T-helper 1 cell treated with Interleukin-12 subunit alpha and Interleukin-12 subunit beta and Interleukin-4 antibody, amounts not matched to agents 30 μg/mL and 1 μg/mL, for 36 hours (primary cell): Measurements from ENCODE around the gene CCDC8.

ENCODE experiments used
- H3K27ac Mint-ChIP-seq: one replicate; pipeline ENCODE4 v1.8.0; 2021; ENCODE audit warnings: mild to moderate bottlenecking, mixed read lengths
- H3K27me3 Mint-ChIP-seq: one replicate; pipeline ENCODE4 v1.8.0; 2021; ENCODE audit warnings: low read depth, mixed read lengths
- H3K36me3 Mint-ChIP-seq: one replicate; pipeline ENCODE4 v1.8.0; 2021; ENCODE audit warnings: low read depth, mixed read lengths
- H3K4me1 Mint-ChIP-seq: one replicate; pipeline ENCODE4 v1.8.0; 2021; ENCODE audit warnings: low read depth, mixed read lengths
- H3K4me3 Mint-ChIP-seq: one replicate; pipeline ENCODE4 v1.8.0; 2021; ENCODE audit warnings: mild to moderate bottlenecking, moderate library complexity, mixed read lengths
- H3K9me3 Mint-ChIP-seq: one replicate; pipeline ENCODE4 v1.8.0; 2021; ENCODE audit warnings: mixed read lengths

Gene CCDC8

GRCh38 chr19:46372901-46373490, 40.4 kb downstream of the CCDC8 start:
- no peak overlapping the region for H3K4me3 Mint-ChIP-seq
- H3K4me1 Mint-ChIP-seq = peaks cover 15% of the 10 kb centered on the region
- peaks cover 19% of the 10 kb centered on the region for H3K36me3 Mint-ChIP-seq
- H3K9me3 Mint-ChIP-seq = no peaks in the 10 kb centered on the region
- H3K27ac Mint-ChIP-seq = no peak overlapping the region
- H3K27me3 Mint-ChIP-seq = no peaks in the 10 kb centered on the region

- Mint-ChIP-seq H3K27ac (peak overlapping the region; percentile 42), H3K9me3 (no peaks in the 10 kb centered on the region), H3K36me3 (peaks cover 10% of the 10 kb centered on the region), H3K27me3 (no peaks in the 10 kb centered on the region), H3K4me3 (no peak overlapping the region), H3K4me1 (peaks cover 15% of the 10 kb centered on the region)
Observed at GRCh38 chr19:46371371-46371901, 41.9 kb downstream of the CCDC8 start.

GRCh38 chr19:46369817-46370216, 43.5 kb downstream of the CCDC8 start:
- H3K36me3 Mint-ChIP-seq = peaks cover 5% of the 10 kb centered on the region
- no peak overlapping the region for H3K27ac Mint-ChIP-seq
- no peak overlapping the region for H3K4me3 Mint-ChIP-seq
- no peaks in the 10 kb centered on the region for H3K9me3 Mint-ChIP-seq
- peaks cover 19% of the 10 kb centered on the region for H3K4me1 Mint-ChIP-seq
- no peaks in the 10 kb centered on the region for H3K27me3 Mint-ChIP-seq

- H3K4me1 Mint-ChIP-seq = peaks cover 24% of the 10 kb centered on the region
- no peak overlapping the region for H3K27ac Mint-ChIP-seq
- no peak overlapping the region for H3K4me3 Mint-ChIP-seq
- H3K9me3 Mint-ChIP-seq = no peaks in the 10 kb centered on the region
- H3K36me3 Mint-ChIP-seq = peaks cover 13% of the 10 kb centered on the region
- H3K27me3 Mint-ChIP-seq = no peaks in the 10 kb centered on the region
Observed at GRCh38 chr19:46368116-46368515, 45.2 kb downstream of the CCDC8 start.

- no peak overlapping the region for H3K4me3 Mint-ChIP-seq
- H3K9me3 Mint-ChIP-seq = no peaks in the 10 kb centered on the region
- no peak overlapping the region for H3K27ac Mint-ChIP-seq
- H3K27me3 Mint-ChIP-seq = no peaks in the 10 kb centered on the region
- H3K4me1 Mint-ChIP-seq = peaks cover 24% of the 10 kb centered on the region
- peaks cover 13% of the 10 kb centered on the region for H3K36me3 Mint-ChIP-seq
Observed at GRCh38 chr19:46367426-46367825, 45.9 kb downstream of the CCDC8 start.

GRCh38 chr19:46366620-46367292, 46.6 kb downstream of the CCDC8 start:
- Mint-ChIP-seq H3K9me3 (no peaks in the 10 kb centered on the region), H3K4me1 (peaks cover 24% of the 10 kb centered on the region), H3K4me3 (no peak overlapping the region), H3K27me3 (no peaks in the 10 kb centered on the region), H3K36me3 (peaks cover 15% of the 10 kb centered on the region), H3K27ac (no peak overlapping the region)

- no peak overlapping the region for H3K27ac Mint-ChIP-seq
- H3K4me3 Mint-ChIP-seq = no peak overlapping the region
- H3K36me3 Mint-ChIP-seq = peaks cover 15% of the 10 kb centered on the region
- H3K9me3 Mint-ChIP-seq = no peaks in the 10 kb centered on the region
- no peaks in the 10 kb centered on the region for H3K27me3 Mint-ChIP-seq
- peaks cover 20% of the 10 kb centered on the region for H3K4me1 Mint-ChIP-seq
Observed at GRCh38 chr19:46365561-46365960, 47.8 kb downstream of the CCDC8 start.

GRCh38 chr19:46364359-46364758, 49.0 kb downstream of the CCDC8 start:
- no peak overlapping the region for H3K4me3 Mint-ChIP-seq
- H3K4me1 Mint-ChIP-seq = peaks cover 20% of the 10 kb centered on the region
- no peaks in the 10 kb centered on the region for H3K27me3 Mint-ChIP-seq
- no peaks in the 10 kb centered on the region for H3K9me3 Mint-ChIP-seq
- no peak overlapping the region for H3K27ac Mint-ChIP-seq
- H3K36me3 Mint-ChIP-seq = peaks cover 15% of the 10 kb centered on the region

- H3K9me3 Mint-ChIP-seq = no peaks in the 10 kb centered on the region
- no peaks in the 10 kb centered on the region for H3K27me3 Mint-ChIP-seq
- H3K4me1 Mint-ChIP-seq = peaks cover 21% of the 10 kb centered on the region
- peak overlapping the region; percentile 72 for H3K27ac Mint-ChIP-seq
- peaks cover 24% of the 10 kb centered on the region for H3K36me3 Mint-ChIP-seq
- H3K4me3 Mint-ChIP-seq = peak overlapping the region; percentile 79
Observed at GRCh38 chr19:46361915-46362314, 51.4 kb downstream of the CCDC8 start.
